Fibroblast of lung (primary cell): Measurements from ENCODE around the gene UBD.

Experiments used
- EZH2 ChIP-seq: IDR thresholded peaks from 2 replicates; pipeline ENCODE4 v1.5.1; 2012; ENCODE audit warnings: low read length, control low read depth, mild to moderate bottlenecking; ENCODE audit errors: missing control alignments
- TF ChIP-seq, protein P1 (sequence below), 2 donors: IDR thresholded peaks in 1 of 2; conservative IDR thresholded peaks in 1 of 2; 1 replicate in 1 of 2; 2 replicates in 1 of 2; pipeline ENCODE4 v1.5.1; 2011 to 2012; ENCODE audit warnings: low read length in 2 of 2, control low read depth in 1 of 2, inconsistent platforms in 1 of 2, low read depth in 1 of 2, mild to moderate bottlenecking in 1 of 2

DNA sequence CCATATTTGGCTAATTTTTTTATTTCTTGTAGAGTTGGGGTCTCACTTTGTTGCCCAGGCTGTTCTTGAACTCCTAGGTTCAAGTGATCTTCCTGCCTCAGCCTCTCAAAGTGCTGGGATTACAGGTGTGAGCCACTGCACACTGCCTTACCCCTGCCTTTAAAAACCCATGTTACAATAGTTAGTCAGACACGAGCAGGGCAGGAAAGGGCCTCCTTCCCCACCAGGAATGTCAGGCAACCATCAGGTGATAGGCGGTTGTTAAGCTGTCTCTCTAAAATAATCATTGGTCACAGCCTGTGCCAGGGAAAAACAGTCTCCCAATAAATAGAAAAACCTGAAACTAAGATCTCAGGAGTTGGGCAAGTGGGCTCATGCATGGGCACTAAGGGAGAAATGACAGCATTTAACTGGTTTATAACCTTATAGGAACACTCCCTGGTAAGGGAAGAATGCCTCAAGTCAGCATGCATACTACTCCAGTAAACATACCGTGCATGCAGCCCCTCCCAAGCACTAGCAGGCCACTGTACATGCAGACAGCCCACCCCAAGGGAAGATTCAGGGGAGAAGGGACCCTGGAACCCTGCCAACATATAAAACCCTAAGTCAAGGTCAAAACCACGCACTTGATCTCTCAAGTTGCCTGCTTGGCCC lies 33.8 kb upstream of the UBD start:
- TF ChIP-seq, protein P1, sequence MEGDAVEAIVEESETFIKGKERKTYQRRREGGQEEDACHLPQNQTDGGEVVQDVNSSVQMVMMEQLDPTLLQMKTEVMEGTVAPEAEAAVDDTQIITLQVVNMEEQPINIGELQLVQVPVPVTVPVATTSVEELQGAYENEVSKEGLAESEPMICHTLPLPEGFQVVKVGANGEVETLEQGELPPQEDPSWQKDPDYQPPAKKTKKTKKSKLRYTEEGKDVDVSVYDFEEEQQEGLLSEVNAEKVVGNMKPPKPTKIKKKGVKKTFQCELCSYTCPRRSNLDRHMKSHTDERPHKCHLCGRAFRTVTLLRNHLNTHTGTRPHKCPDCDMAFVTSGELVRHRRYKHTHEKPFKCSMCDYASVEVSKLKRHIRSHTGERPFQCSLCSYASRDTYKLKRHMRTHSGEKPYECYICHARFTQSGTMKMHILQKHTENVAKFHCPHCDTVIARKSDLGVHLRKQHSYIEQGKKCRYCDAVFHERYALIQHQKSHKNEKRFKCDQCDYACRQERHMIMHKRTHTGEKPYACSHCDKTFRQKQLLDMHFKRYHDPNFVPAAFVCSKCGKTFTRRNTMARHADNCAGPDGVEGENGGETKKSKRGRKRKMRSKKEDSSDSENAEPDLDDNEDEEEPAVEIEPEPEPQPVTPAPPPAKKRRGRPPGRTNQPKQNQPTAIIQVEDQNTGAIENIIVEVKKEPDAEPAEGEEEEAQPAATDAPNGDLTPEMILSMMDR (conservative IDR thresholded peaks at IDR 0.05 in 1 of 2, IDR thresholded peaks at IDR 0.05 in 1 of 2; ENCODE audit: low read depth in 1 of 2, low read length in 2 of 2) = no peak
- TF ChIP-seq EZH2 = no peak
